ENCODE data around the gene PACSIN3. TPM values are rescaled to one million over a fixed set of nuclear protein-coding genes. Genes with fewer than 3 reads are reported as not detected.

PACSIN3 gene
- total RNA-seq, 1 donor from 2014 or later, result 5.9 TPM

GRCh38 chr11:47154616-47155570 is 31.3 kb downstream of the PACSIN3 start:
- intact Hi-C loops (cut with micrococcal nuclease), result no loop called here

- intact Hi-C loops (cut with micrococcal nuclease), result loop anchor here (1.0 to 2.0 kb wide), 2 partner anchors 234 to 264 kb away; partner anchors contain the start of gene LRP4
These were observed 33.0 kb downstream of the PACSIN3 start for GRCh38 chr11:47152953-47153950.

DNA sequence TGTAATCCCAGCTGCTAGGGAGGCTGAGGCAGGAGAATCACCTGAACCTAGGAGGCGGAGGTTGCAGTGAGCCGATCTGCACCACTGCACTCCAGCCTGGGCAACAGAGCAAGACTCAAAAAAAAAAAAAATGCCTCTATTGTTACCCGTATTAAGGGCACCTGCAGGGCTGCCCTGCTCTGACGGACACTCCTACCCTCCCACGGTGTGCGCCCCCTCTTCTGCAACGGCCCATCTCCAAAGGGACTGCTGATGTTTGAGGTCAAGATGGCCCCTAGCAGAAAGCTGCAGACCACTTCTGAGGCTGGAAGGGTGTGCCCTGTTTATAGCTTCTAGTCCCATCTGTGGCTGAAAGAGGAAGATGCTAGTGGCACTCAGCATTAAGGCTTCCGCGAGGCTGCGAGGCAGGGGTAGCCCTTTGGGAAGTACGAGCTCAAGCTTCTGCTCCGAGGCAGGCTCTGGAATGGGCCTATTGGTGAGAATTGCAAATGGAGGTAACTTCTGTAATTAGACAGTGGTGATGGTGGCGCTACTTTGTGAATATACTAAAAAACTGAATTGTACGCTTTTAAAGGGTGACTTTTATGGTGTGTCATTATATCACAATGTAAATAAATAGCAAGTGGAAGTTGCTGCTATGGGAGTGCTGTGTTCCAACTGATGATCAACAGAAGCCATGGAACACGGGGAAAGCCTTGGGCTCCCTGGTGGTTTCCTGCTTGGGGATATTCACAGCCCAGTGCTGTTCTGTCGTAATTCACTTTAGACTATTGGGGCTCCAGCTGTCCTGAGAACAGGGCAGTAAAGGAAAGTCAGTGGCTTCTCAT is 33.9 kb downstream of the PACSIN3 start:
- intact Hi-C loops (cut with micrococcal nuclease), result loop anchor here (2.0 kb wide), 1 partner anchor 234 kb away; the partner anchor contains the start of gene LRP4

- intact Hi-C loops (cut with micrococcal nuclease), result no loop called here
These were observed 36.5 kb downstream of the PACSIN3 start for GRCh38 chr11:47149782-47150181.

DNA sequence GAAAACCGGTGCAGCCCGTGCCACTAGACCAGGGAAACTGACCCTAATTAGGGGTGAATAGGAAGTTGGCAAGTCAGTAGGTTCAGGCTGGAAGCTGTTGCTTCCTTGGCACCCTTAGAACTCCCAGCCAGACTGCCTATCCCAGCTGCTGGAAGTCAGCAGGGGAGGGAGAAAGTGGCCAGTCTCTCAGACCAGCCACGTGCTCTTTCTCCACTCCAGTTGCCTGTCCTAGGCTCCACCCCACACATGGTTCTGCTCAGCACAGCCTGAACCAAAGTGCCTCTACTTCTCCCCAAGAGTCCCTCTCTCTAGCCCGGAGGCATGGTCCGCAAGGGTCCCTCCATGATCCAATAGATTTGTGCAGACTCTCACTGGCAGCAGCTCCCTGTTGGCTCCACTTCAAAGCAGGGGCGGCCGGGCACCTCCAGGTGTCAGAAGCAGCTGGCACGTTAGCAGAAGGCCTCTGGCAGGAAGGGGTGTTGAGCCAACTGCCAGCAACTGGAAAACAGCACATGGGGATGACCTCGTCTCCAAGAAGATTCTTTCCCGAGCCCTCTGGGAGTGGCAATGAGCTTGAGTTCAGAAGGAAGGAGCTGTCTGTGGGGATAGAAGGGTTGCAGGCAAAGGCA is 37.2 kb downstream of the PACSIN3 start:
- intact Hi-C loops (cut with micrococcal nuclease), result no loop called here

GRCh38 chr11:47148270-47148669 is 38.0 kb downstream of the PACSIN3 start:
- intact Hi-C loops (cut with micrococcal nuclease), result no loop called here

- intact Hi-C loops (cut with micrococcal nuclease), result no loop called here
These were observed 38.6 kb downstream of the PACSIN3 start for GRCh38 chr11:47147681-47148080.

DNA sequence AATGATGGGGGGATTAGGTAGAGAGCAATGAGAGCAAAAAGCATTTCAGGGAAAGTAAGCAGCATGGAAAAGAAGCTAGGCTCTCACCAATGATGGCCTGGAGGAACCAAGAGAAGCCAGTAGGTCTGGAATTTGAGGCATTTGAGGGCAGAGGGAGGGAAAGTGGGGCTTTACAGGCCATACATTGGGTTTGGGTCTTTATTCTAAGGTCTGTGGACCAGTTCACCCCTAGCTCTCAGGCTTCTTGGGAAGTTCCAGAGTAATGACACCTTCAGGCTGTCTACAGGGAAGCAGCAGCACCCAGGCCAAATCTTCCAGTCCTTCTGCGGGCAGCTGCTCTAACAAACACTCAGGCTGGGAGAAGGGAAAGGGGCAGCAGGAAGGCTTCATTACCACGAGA is 39.0 kb downstream of the PACSIN3 start:
- intact Hi-C loops (cut with micrococcal nuclease), result no loop called here

- intact Hi-C loops (cut with micrococcal nuclease), result no loop called here
These were observed 41.7 kb downstream of the PACSIN3 start for GRCh38 chr11:47144541-47144940.

- intact Hi-C loops (cut with micrococcal nuclease), result no loop called here
These were observed 42.9 kb downstream of the PACSIN3 start for GRCh38 chr11:47143322-47143721.

DNA sequence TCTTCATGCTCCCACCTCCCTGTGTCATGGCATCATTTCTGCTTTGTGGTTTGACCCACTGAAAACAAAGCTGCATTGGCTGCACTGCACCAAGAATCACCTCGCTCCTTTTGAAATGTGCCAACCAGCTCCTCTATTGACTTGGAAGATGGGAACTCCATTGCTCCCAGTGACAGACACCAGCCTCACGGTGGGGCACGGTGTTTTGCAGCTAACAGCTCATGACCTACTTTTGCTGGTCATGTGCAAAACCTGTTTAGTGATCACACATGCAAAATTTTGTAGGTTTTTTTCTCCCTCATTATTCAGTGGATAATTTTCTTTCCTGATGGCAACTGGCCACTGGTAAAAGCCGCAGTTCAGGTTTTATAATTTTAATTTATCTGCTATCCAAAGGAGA is 46.4 kb downstream of the PACSIN3 start:
- intact Hi-C loops (cut with micrococcal nuclease), result no loop called here

GRCh38 chr11:47137476-47137875 is 48.8 kb downstream of the PACSIN3 start:
- intact Hi-C loops (cut with micrococcal nuclease), result no loop called here

DNA sequence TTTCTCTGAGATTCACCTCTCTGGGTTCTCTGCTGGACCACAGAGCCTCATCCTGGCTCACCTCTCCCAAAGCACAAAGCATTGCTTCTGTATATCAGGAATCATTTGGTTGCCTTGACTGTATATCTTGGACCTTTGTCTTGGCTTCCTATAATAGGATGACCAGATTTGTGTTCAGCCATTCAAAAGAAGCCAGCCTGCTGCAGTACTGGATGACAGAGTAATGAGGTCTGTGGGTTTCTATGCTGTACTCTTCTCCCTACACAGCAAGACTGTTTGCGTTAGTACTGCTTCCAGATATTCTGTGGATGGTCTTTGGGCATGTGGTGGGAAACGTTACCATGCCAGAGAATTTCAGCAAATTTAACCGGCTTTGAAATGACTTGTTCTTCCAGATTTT is 49.3 kb downstream of the PACSIN3 start:
- intact Hi-C loops (cut with micrococcal nuclease), result no loop called here

DNA sequence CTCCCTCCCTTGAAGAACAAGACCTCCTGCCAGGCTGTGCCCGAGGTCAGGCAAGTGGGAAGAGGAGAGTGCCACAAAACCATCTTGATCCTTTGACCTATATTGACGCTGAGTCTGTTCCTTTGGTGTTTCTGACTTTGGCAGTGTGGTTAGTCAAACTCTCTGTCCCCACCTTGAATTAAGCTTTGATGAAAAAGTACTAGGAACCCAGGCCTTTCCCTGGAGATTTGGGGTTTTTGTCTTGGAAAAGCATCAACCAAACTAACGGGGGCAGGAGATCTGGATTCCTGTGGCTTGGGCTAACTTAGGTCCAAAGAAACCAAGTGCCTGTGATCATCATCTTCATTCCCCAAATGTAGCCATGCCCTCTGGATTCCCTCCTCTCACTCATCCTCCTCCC is 49.9 kb downstream of the PACSIN3 start:
- intact Hi-C loops (cut with micrococcal nuclease), result no loop called here

DNA sequence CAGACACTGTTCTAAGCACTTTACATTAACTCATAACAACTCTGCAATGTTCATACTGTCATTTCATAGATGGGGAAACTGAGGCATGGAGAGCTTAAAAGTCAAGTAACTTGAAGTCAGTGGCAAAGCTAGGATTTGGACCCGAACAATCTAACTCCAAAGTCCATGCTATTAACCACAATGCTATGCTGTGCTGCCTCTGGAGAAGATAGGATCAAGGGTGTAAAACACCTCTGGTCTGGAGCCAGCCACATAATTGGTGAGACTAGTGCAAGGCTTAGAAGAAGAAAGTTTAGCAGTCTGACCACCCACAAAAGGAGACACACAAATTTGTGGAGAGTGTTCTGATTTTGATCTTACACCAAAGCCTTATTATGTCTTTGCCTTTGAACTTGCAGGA is 53.3 kb downstream of the PACSIN3 start:
- intact Hi-C loops (cut with micrococcal nuclease), result no loop called here

DNA sequence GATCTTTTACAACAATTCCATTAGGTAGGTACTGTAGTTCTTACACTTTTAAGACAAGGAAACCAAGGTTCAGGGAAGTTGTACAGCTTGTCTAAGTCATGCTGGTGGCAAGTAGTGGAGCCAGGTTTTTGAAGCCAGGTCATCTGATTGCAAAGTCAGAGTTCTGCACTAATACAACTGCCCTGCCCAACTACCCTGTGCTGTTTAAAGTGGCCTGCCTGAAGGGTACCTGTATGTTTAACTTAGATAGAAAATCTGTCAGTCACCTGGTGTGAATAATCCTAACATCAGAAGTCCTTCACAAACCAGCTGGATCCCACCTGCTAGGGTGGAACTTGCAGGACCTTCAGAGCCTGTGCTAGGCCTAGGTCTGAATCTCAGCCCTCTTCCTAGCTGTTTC is 53.7 kb downstream of the PACSIN3 start:
- intact Hi-C loops (cut with micrococcal nuclease), result no loop called here

GRCh38 chr11:47131136-47131535 is 55.1 kb downstream of the PACSIN3 start:
- intact Hi-C loops (cut with micrococcal nuclease), result no loop called here

DNA sequence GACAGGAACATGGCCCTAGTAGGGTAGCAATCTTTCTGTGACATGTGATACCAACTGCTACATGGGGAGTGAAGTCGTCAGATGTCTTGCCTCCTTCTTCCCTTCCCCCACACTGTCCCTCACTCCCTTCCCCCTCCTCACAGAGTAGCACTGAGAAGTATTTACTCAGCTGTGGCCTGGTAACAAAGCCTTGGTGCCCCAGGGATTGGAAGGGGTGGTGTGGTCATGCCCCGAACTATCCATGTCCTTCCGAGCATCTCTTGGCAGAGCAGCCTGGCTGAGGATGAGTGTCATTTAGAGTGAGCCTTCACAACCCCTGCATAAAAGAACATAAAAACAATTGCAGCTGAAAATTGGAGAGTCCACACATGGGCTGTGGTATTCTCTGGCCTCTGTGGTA is 55.7 kb downstream of the PACSIN3 start:
- intact Hi-C loops (cut with micrococcal nuclease), result no loop called here
